Neural cell (in vitro differentiated cells): Measurements from ENCODE around the gene CWC27. TPM values are rescaled to one million over a fixed set of nuclear protein-coding genes. Genes with fewer than 3 reads are reported as not detected.

ENCODE experiments used
- H2AFZ ChIP-seq: fragments of 200-600, 300-800 bp; sonication (generic), shearing (Covaris generic); 2 replicates; pipeline ENCODE4 v1.6.0; 2014; ENCODE audit warnings: low read depth, mild to moderate bottlenecking, antibody characterized with exemption, low read length, moderate library complexity
- H3F3A ChIP-seq: fragments of 200-600 bp; shearing (Covaris generic); 2 replicates; pipeline ENCODE4 v1.6.1; 2016; ENCODE audit warnings: mild to moderate bottlenecking, moderate library complexity, mixed read lengths, antibody characterized with exemption, low read length; ENCODE audit not compliant: insufficient read depth, poor library complexity, severe bottlenecking
- H3K27ac ChIP-seq: fragments of 200-600, 300-800 bp; sonication (generic), shearing (Covaris generic); 2 replicates; pipeline ENCODE4 v1.5.1; 2014; ENCODE audit warnings: mild to moderate bottlenecking, low read length, moderate library complexity
- H3K27me3 ChIP-seq: fragments of 300-800, 200-600 bp; sonication (generic), shearing (Covaris generic); 2 replicates; pipeline ENCODE4 v1.6.0; 2014; ENCODE audit warnings: mild to moderate bottlenecking, low read depth, low read length, moderate library complexity; ENCODE audit not compliant: insufficient read depth
- H3K36me3 ChIP-seq: fragments of 300-800, 200-600 bp; sonication (generic), shearing (Covaris generic); 2 replicates; pipeline ENCODE4 v1.5.1; 2014; ENCODE audit warnings: mild to moderate bottlenecking, antibody characterized with exemption, low read length, moderate library complexity; ENCODE audit not compliant: insufficient read depth
- H3K4me2 ChIP-seq: fragments of 300-800, 200-600 bp; sonication (generic), shearing (Covaris generic); 2 replicates; pipeline ENCODE4 v1.6.0; 2014; ENCODE audit warnings: mild to moderate bottlenecking, low read length
- H3K4me3 ChIP-seq: fragments of 300-800, 200-600 bp; sonication (generic), shearing (Covaris generic); 2 replicates; pipeline ENCODE4 v1.5.1; 2014; ENCODE audit warnings: mild to moderate bottlenecking, low read length, moderate library complexity
- H3K79me2 ChIP-seq: fragments of 200-600 bp; shearing (Covaris generic); replicated peaks from 2 replicates; pipeline ENCODE4 v1.6.0; 2014; ENCODE audit warnings: mild to moderate bottlenecking, low read length, moderate library complexity; ENCODE audit not compliant: insufficient read depth
- H3K9ac ChIP-seq: fragments of 300-800, 200-600 bp; sonication (generic), shearing (Covaris generic); 2 replicates; pipeline ENCODE4 v1.6.1; 2016; ENCODE audit warnings: mild to moderate bottlenecking, low read length, mixed read lengths
- H3K9me2 ChIP-seq: fragments of 200-600 bp; shearing (Covaris generic); 2 replicates; pipeline ENCODE4 v1.6.1; 2016; ENCODE audit warnings: mild to moderate bottlenecking, low read length, mixed read lengths; ENCODE audit not compliant: insufficient read depth
- H3K9me3 ChIP-seq: fragments of 200-600, 300-800 bp; sonication (generic), shearing (Covaris generic); 2 replicates; pipeline ENCODE4 v1.6.1; 2016; ENCODE audit warnings: mild to moderate bottlenecking, mixed run types, low read length, moderate library complexity, mixed read lengths
- H4K20me1 ChIP-seq: fragments of 200-600 bp; shearing (Covaris generic); 2 replicates; pipeline ENCODE4 v1.6.1; 2016; ENCODE audit warnings: mild to moderate bottlenecking, mixed run types; ENCODE audit not compliant: insufficient read depth
- EP300 ChIP-seq: fragments of 450-650 bp; conservative IDR thresholded peaks from 2 replicates; pipeline ENCODE4 v1.6.1; 2014; ENCODE audit warnings: antibody characterized with exemption, mild to moderate bottlenecking, moderate library complexity; ENCODE audit not compliant: poor library complexity, severe bottlenecking
- EZH2 ChIP-seq: fragments of 200-600, 300-800 bp; shearing (Covaris generic), sonication (generic); IDR thresholded peaks from 2 replicates; pipeline ENCODE4 v1.6.1; 2014; ENCODE audit warnings: antibody characterized with exemption, low read length, borderline replicate concordance, mild to moderate bottlenecking; ENCODE audit not compliant: insufficient read depth, poor library complexity, severe bottlenecking
- MXI1 ChIP-seq: fragments of 450-650 bp; conservative IDR thresholded peaks from 2 replicates; pipeline ENCODE4 v1.6.1; 2014; ENCODE audit warnings: antibody characterized with exemption, mild to moderate bottlenecking; ENCODE audit not compliant: poor library complexity, severe bottlenecking
- POLR2AphosphoS5 ChIP-seq: IDR thresholded peaks from 2 replicates; pipeline ENCODE4 v1.6.1; 2012
- RAD21 ChIP-seq: fragments of 450-650 bp; conservative IDR thresholded peaks from 2 replicates; pipeline ENCODE4 v1.6.1; 2014; ENCODE audit warnings: antibody characterized with exemption, mild to moderate bottlenecking, moderate library complexity
- SMC3 ChIP-seq: fragments of 450-650 bp; conservative IDR thresholded peaks from 2 replicates; pipeline ENCODE4 v1.6.1; 2014; ENCODE audit warnings: antibody characterized with exemption, mild to moderate bottlenecking, moderate library complexity; ENCODE audit not compliant: poor library complexity
- TAF1 ChIP-seq: IDR thresholded peaks from 2 replicates; pipeline ENCODE4 v1.6.1; 2012; ENCODE audit warnings: low read depth
- polyA plus RNA-seq: library from polyadenylated mRNA; depleted of rRNA; stranded (reverse); fragments of >200 nt; gene quantifications from 2 replicates; pipeline ENCODE4 v1.2.3, GENCODE V29; 2014
- TF ChIP-seq, protein P1 (sequence below): IDR thresholded peaks from 2 replicates; pipeline ENCODE4 v1.6.1; 2012; ENCODE audit warnings: borderline replicate concordance
- TF ChIP-seq, protein P2 (sequence below): fragments of 450-650 bp; IDR thresholded peaks from 2 replicates; pipeline ENCODE4 v1.5.1; 2014; ENCODE audit warnings: antibody characterized with exemption, mild to moderate bottlenecking, moderate library complexity; ENCODE audit not compliant: poor library complexity, severe bottlenecking

The CWC27 gene
- polyA plus RNA-seq, 1 donor from 2014 or later: 26.2 TPM

DNA sequence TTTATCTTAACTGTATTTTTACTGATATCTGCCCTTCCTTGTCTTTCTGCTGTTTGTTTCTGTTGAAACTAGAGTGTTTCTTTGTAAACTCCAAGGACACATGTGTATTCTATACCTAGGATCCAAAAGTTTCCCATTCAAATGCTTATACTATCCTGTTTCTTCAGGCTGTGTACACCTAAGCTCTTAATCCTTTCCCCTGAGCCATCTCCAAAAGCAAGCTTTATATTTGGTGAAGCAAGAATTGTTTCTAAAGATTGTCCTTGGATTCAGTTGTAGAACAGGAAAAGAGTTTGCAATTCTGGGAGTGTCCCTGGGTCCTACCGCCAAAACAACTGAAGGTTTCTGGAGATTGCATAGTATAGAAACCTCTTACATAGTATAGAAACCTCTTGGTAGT lies 65.9 kb downstream of the CWC27 start:
- Histone ChIP-seq H3F3A (no peaks in the 10 kb centered on the region), H4K20me1 (no peaks in the 10 kb centered on the region), H3K79me2 (no peaks in the 10 kb centered on the region), H3K27ac (no peak overlapping the region), H3K9me2 (no peaks in the 10 kb centered on the region), H3K4me3 (no peak overlapping the region), H3K4me2 (no peak overlapping the region), H2AFZ (no peak overlapping the region), H3K9me3 (no peaks in the 10 kb centered on the region), H3K36me3 (no peaks in the 10 kb centered on the region), H3K27me3 (no peaks in the 10 kb centered on the region), H3K9ac (no peak overlapping the region)
- no peak for TF ChIP-seq EZH2
- TF ChIP-seq RAD21: no peak
- TF ChIP-seq, protein P1, sequence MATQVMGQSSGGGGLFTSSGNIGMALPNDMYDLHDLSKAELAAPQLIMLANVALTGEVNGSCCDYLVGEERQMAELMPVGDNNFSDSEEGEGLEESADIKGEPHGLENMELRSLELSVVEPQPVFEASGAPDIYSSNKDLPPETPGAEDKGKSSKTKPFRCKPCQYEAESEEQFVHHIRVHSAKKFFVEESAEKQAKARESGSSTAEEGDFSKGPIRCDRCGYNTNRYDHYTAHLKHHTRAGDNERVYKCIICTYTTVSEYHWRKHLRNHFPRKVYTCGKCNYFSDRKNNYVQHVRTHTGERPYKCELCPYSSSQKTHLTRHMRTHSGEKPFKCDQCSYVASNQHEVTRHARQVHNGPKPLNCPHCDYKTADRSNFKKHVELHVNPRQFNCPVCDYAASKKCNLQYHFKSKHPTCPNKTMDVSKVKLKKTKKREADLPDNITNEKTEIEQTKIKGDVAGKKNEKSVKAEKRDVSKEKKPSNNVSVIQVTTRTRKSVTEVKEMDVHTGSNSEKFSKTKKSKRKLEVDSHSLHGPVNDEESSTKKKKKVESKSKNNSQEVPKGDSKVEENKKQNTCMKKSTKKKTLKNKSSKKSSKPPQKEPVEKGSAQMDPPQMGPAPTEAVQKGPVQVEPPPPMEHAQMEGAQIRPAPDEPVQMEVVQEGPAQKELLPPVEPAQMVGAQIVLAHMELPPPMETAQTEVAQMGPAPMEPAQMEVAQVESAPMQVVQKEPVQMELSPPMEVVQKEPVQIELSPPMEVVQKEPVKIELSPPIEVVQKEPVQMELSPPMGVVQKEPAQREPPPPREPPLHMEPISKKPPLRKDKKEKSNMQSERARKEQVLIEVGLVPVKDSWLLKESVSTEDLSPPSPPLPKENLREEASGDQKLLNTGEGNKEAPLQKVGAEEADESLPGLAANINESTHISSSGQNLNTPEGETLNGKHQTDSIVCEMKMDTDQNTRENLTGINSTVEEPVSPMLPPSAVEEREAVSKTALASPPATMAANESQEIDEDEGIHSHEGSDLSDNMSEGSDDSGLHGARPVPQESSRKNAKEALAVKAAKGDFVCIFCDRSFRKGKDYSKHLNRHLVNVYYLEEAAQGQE: no peak
- TF ChIP-seq SMC3: no peak
- no peak for TF ChIP-seq MXI1
- no peak for TF ChIP-seq TAF1
- TF ChIP-seq, protein P2, sequence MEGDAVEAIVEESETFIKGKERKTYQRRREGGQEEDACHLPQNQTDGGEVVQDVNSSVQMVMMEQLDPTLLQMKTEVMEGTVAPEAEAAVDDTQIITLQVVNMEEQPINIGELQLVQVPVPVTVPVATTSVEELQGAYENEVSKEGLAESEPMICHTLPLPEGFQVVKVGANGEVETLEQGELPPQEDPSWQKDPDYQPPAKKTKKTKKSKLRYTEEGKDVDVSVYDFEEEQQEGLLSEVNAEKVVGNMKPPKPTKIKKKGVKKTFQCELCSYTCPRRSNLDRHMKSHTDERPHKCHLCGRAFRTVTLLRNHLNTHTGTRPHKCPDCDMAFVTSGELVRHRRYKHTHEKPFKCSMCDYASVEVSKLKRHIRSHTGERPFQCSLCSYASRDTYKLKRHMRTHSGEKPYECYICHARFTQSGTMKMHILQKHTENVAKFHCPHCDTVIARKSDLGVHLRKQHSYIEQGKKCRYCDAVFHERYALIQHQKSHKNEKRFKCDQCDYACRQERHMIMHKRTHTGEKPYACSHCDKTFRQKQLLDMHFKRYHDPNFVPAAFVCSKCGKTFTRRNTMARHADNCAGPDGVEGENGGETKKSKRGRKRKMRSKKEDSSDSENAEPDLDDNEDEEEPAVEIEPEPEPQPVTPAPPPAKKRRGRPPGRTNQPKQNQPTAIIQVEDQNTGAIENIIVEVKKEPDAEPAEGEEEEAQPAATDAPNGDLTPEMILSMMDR: no peak
- TF ChIP-seq POLR2AphosphoS5: no peak

DNA sequence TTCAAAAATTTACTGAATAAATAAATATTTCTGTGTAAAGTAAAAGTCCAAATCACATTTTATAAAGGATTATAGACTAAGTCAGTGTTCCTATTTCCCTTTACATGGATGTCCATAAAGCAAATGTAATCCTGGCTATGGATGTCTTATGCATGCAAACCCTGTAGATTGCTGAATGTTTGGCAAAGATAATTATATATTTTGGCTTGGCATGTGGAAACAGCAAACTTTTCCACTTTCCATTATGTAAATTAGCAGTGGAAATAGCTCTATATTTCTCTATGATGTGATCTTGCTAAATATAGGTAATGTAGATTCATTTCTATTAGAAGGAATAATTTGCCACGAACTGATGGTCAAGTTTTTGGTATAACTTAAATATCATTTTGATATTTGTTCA lies 66.5 kb downstream of the CWC27 start:
- Histone ChIP-seq H3K36me3 (no peaks in the 10 kb centered on the region), H3K27ac (no peak overlapping the region), H3K27me3 (no peaks in the 10 kb centered on the region), H2AFZ (no peak overlapping the region), H3K79me2 (no peaks in the 10 kb centered on the region), H4K20me1 (no peaks in the 10 kb centered on the region), H3K4me2 (no peak overlapping the region), H3F3A (no peaks in the 10 kb centered on the region), H3K4me3 (no peak overlapping the region), H3K9ac (no peak overlapping the region), H3K9me3 (no peaks in the 10 kb centered on the region), H3K9me2 (no peaks in the 10 kb centered on the region)
- TF ChIP-seq MXI1 (no peak), SMC3 (no peak), EP300 (no peak), RAD21 (no peak), TAF1 (no peak), EZH2 (no peak), POLR2AphosphoS5 (no peak)
- TF ChIP-seq, protein P1: no peak
- TF ChIP-seq, protein P2: no peak
